Measurements from ENCODE around the gene PARD3B.

PARD3B gene

GRCh38 chr2:205586626-205587025 is 1041.4 kb downstream of the PARD3B start:
- DNase-seq (ENCODE audit: low spot score): no peak
- TF ChIP-seq CTCF (IDR thresholded peaks at IDR 0.05; ENCODE audit: borderline replicate concordance, control extremely low read depth, extremely low read depth, insufficient read depth, missing control alignments): no peak
- in situ Hi-C loops (cut with MboI; ENCODE audit: low sequenced_read_pairs, unreplicated experiment): no loop called here

- no peak for DNase-seq (ENCODE audit: low spot score)
- in situ Hi-C loops (cut with MboI; ENCODE audit: low sequenced_read_pairs, unreplicated experiment): no loop called here
- no peak for TF ChIP-seq CTCF (IDR thresholded peaks at IDR 0.05; ENCODE audit: borderline replicate concordance, control extremely low read depth, extremely low read depth, insufficient read depth, missing control alignments)
These were observed 1044.2 kb downstream of the PARD3B start for GRCh38 chr2:205589479-205589878.

- in situ Hi-C loops (cut with MboI; ENCODE audit: low sequenced_read_pairs, unreplicated experiment): no loop called here
- no peak for DNase-seq (ENCODE audit: low spot score)
- TF ChIP-seq CTCF (IDR thresholded peaks at IDR 0.05; ENCODE audit: borderline replicate concordance, control extremely low read depth, extremely low read depth, insufficient read depth, missing control alignments): no peak
These were observed 1045.5 kb downstream of the PARD3B start for GRCh38 chr2:205590759-205591158.

GRCh38 chr2:205593891-205594290 is 1048.6 kb downstream of the PARD3B start:
- no peak for TF ChIP-seq CTCF (IDR thresholded peaks at IDR 0.05; ENCODE audit: borderline replicate concordance, control extremely low read depth, extremely low read depth, insufficient read depth, missing control alignments)
- in situ Hi-C loops (cut with MboI; ENCODE audit: low sequenced_read_pairs, unreplicated experiment): no loop called here
- DNase-seq (ENCODE audit: low spot score): no peak

- no peak for TF ChIP-seq CTCF (IDR thresholded peaks at IDR 0.05; ENCODE audit: borderline replicate concordance, control extremely low read depth, extremely low read depth, insufficient read depth, missing control alignments)
- in situ Hi-C loops (cut with MboI; ENCODE audit: low sequenced_read_pairs, unreplicated experiment): no loop called here
- no peak for DNase-seq (ENCODE audit: low spot score)
These were observed 1051.3 kb downstream of the PARD3B start for GRCh38 chr2:205596581-205596980.

- in situ Hi-C loops (cut with MboI; ENCODE audit: low sequenced_read_pairs, unreplicated experiment): no loop called here
- no peak for TF ChIP-seq CTCF (IDR thresholded peaks at IDR 0.05; ENCODE audit: borderline replicate concordance, control extremely low read depth, extremely low read depth, insufficient read depth, missing control alignments)
- DNase-seq (ENCODE audit: low spot score): no peak
These were observed 1060.5 kb downstream of the PARD3B start for GRCh38 chr2:205605638-205606304.

All from GM13976 (cell line).